Sigmoid colon (tissue), 4 donors: ENCODE results near the gene NOTCH3.

Experiments used
- POLR2A ChIP-seq, 2 donors: fragments of 450-650 bp; IDR thresholded peaks; one replicate each; pipeline ENCODE4 v1.6.1; 2016; ENCODE audit warnings: antibody characterized with exemption in 2 of 2, mild to moderate bottlenecking in 2 of 2, moderate library complexity in 2 of 2
- POLR2AphosphoS5 ChIP-seq, 4 donors: sonication (generic); formaldehyde crosslinking; IDR thresholded peaks; one replicate each; pipeline ENCODE4 v1.6.1; 2017; ENCODE audit warnings: antibody characterized with exemption in 4 of 4
- TF ChIP-seq, protein P1 (sequence below), 4 experiments: fragments of 450-650 bp in 3 of 4; fragments of 200-600 bp in 1 of 4; IDR thresholded peaks; one replicate each; pipeline ENCODE4 v1.5.1; 2016 to 2019; ENCODE audit warnings: antibody characterized with exemption in 4 of 4, mild to moderate bottlenecking in 3 of 4, moderate library complexity in 2 of 4

DNA sequence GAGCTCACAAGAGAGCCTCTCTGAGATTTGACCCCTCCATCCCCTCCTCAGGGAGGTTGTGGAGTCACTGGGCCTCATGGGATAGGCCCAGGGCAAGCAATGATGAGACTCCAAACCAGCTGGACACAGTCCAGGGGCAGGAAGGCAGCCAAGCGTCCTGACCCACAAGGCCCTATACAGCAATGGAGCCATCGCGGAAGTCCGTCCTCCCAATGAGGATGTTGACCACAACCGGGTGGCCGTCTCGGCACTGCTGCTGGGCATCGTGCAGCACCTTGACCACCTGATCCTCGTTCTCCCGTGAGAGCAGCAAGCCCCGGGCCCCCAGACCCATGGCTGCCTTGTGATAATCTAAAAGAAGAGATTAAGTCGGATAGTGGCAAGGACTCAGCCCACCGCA lies 85.7 kb downstream of the NOTCH3 start:
- TF ChIP-seq, protein P1, sequence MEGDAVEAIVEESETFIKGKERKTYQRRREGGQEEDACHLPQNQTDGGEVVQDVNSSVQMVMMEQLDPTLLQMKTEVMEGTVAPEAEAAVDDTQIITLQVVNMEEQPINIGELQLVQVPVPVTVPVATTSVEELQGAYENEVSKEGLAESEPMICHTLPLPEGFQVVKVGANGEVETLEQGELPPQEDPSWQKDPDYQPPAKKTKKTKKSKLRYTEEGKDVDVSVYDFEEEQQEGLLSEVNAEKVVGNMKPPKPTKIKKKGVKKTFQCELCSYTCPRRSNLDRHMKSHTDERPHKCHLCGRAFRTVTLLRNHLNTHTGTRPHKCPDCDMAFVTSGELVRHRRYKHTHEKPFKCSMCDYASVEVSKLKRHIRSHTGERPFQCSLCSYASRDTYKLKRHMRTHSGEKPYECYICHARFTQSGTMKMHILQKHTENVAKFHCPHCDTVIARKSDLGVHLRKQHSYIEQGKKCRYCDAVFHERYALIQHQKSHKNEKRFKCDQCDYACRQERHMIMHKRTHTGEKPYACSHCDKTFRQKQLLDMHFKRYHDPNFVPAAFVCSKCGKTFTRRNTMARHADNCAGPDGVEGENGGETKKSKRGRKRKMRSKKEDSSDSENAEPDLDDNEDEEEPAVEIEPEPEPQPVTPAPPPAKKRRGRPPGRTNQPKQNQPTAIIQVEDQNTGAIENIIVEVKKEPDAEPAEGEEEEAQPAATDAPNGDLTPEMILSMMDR (IDR thresholded peaks at IDR 0.05) = no peak
- TF ChIP-seq POLR2A (IDR thresholded peaks at IDR 0.05) (no peak), POLR2AphosphoS5 (IDR thresholded peaks at IDR 0.05) (peak in 1 of 4 donors; percentile 28)
